ENCODE measurements around the gene COL24A1.

- TF ChIP-seq POLR2A (IDR thresholded peaks at IDR 0.05; ENCODE audit: borderline replicate concordance, extremely low read depth, insufficient read depth, insufficient read length) (no peak), CTCF (IDR thresholded peaks at IDR 0.05 in 2 of 3, conservative IDR thresholded peaks at IDR 0.05 in 1 of 3; ENCODE audit: borderline replicate concordance in 1 of 3, insufficient read depth in 1 of 3, low read depth in 2 of 3, low read length in 2 of 3) (no peak), SIN3A (IDR thresholded peaks at IDR 0.05; ENCODE audit: low read depth) (no peak), EZH2phosphoT487 (IDR thresholded peaks at IDR 0.05; ENCODE audit: borderline replicate concordance) (no peak)
Observed at GRCh38 chr1:85748120-85748519, 408.5 kb downstream of the COL24A1 start.

Measured in HCT116 (cell line).